Measurements from ENCODE around the gene ROS1. TPM values are rescaled to one million over a fixed set of nuclear protein-coding genes. Genes with fewer than 3 reads are reported as not detected.

Gene ROS1
- total RNA-seq, 1 experiment from 2014 or later: not detected

GRCh38 chr6:117288083-117288715, 137.5 kb downstream of the ROS1 start:
- Histone ChIP-seq H4K8ac (replicated peaks; ENCODE audit: insufficient read length, low read depth, low read length) (no peak overlapping the region), H2BK20ac (ENCODE audit: low read depth, low read length, poor library complexity, severe bottlenecking) (no peak overlapping the region), H3K9me3 (ENCODE audit: control insufficient read depth, low read depth, low read length) (no peaks in the 10 kb centered on the region), H3K56ac (ENCODE audit: insufficient read length, low read depth, low read length) (no peak overlapping the region), H2BK12ac (ENCODE audit: insufficient read length, low read depth, low read length) (no peak overlapping the region), H3T11ph (ENCODE audit: low read length) (no peak overlapping the region), H2BK5ac (ENCODE audit: insufficient read length, low read length) (no peak overlapping the region), H4K5ac (ENCODE audit: insufficient read length, low read depth, low read length) (no peak overlapping the region), H3K23ac (ENCODE audit: insufficient read length, low read depth, low read length) (no peak overlapping the region), H4K20me1 (ENCODE audit: control insufficient read depth, insufficient read depth, insufficient read length) (no peaks in the 10 kb centered on the region), H3K9ac (ENCODE audit: extremely low read depth, insufficient read length, low read length) (no peak overlapping the region), H3K4ac (ENCODE audit: low read depth, low read length) (no peak overlapping the region), H3K4me2 (ENCODE audit: insufficient read depth, insufficient read length, low read length) (no peak overlapping the region), H3K27ac (ENCODE audit: insufficient read length, low read depth, low read length) (no peak overlapping the region), H3K23me2 (ENCODE audit: insufficient read length, low read depth, low read length, poor library complexity, severe bottlenecking) (no peaks in the 10 kb centered on the region), H4K91ac (ENCODE audit: insufficient read length, low read depth, low read length) (no peak overlapping the region), H2AFZ (ENCODE audit: low read length) (no peak overlapping the region), H3K18ac (ENCODE audit: insufficient read length, low read depth, low read length) (no peak overlapping the region), H3K79me2 (ENCODE audit: insufficient read depth, low read length) (no peaks in the 10 kb centered on the region), H2BK120ac (ENCODE audit: low read depth, low read length, poor library complexity, severe bottlenecking) (no peak overlapping the region), H2AK5ac (ENCODE audit: insufficient read length, low read length) (no peak overlapping the region), H3K27me3 (ENCODE audit: insufficient read depth, low read length) (no peaks in the 10 kb centered on the region), H3K79me1 (ENCODE audit: insufficient read depth, low read depth, low read length, poor library complexity, severe bottlenecking) (no peaks in the 10 kb centered on the region), H3K4me1 (ENCODE audit: insufficient read depth, low read length) (no peaks in the 10 kb centered on the region), H2BK15ac (ENCODE audit: low read depth, low read length) (no peak overlapping the region), H3K14ac (ENCODE audit: insufficient read depth, low read length) (no peak overlapping the region)
- no CpG with 5 or more reads among the region's 3 CpGs for WGBS (ENCODE audit: extremely low coverage, insufficient read length, low lambda C conversion rate)
- TF ChIP-seq, protein P1, sequence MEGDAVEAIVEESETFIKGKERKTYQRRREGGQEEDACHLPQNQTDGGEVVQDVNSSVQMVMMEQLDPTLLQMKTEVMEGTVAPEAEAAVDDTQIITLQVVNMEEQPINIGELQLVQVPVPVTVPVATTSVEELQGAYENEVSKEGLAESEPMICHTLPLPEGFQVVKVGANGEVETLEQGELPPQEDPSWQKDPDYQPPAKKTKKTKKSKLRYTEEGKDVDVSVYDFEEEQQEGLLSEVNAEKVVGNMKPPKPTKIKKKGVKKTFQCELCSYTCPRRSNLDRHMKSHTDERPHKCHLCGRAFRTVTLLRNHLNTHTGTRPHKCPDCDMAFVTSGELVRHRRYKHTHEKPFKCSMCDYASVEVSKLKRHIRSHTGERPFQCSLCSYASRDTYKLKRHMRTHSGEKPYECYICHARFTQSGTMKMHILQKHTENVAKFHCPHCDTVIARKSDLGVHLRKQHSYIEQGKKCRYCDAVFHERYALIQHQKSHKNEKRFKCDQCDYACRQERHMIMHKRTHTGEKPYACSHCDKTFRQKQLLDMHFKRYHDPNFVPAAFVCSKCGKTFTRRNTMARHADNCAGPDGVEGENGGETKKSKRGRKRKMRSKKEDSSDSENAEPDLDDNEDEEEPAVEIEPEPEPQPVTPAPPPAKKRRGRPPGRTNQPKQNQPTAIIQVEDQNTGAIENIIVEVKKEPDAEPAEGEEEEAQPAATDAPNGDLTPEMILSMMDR (conservative IDR thresholded peaks at IDR 0.05): no peak
- Mint-ChIP-seq H3K4me3 (no peak overlapping the region), H3K36me3 (ENCODE audit: insufficient read depth in 1 of 3, low read depth in 3 of 3) (no peaks in the 10 kb centered on the region), H3K27me3 (ENCODE audit: low read depth) (no peaks in the 10 kb centered on the region), H3K9me3 (no peaks in the 10 kb centered on the region), H3K4me1 (no peaks in the 10 kb centered on the region), H3K27ac (no peak overlapping the region)
- DNase-seq: no peak
